B cell (primary cell): ENCODE data around the gene CCL11. TPM values are rescaled to one million over a fixed set of nuclear protein-coding genes. Genes with fewer than 3 reads are reported as not detected.

ENCODE experiments used
- ATAC-seq: fragments of 200-7000 bp; cut with Tn5 transposase; one replicate; pipeline ENCODE4 v1.10.0; 2021; ENCODE audit warnings: low read depth, mild to moderate bottlenecking, moderate number of reproducible peaks, moderate library complexity
- CTCF ChIA-PET: fragments of 350-600 bp; sonication (Branson Sonifier 250); formaldehyde crosslinking; loops from one replicate; lab custom pipeline; 2021; ENCODE audit warnings: antibody characterized with exemption, inconsistent platforms; lab: Charles Lee
- POLR2A ChIA-PET: fragments of 350-600 bp; sonication (Branson Sonifier 250); formaldehyde crosslinking; loops from one replicate; lab custom pipeline; 2021; ENCODE audit warnings: antibody characterized with exemption; lab: Charles Lee
- DNase-seq: peaks from one replicate; pipeline ENCODE4 v3.0.0; 2013
- H2AFZ ChIP-seq: 2 replicates; pipeline ENCODE4 v1.6.1; 2012; ENCODE audit warnings: mild to moderate bottlenecking, low read depth, low read length; ENCODE audit not compliant: insufficient read depth, poor library complexity, severe bottlenecking
- H3K27ac ChIP-seq, 2 donors: 1 replicate in 1 of 2; 2 replicates in 1 of 2; pipeline ENCODE4 v1.5.1; 2012 to 2013; ENCODE audit warnings: low read length in 2 of 2, mild to moderate bottlenecking in 2 of 2, moderate library complexity in 1 of 2
- H3K27me3 ChIP-seq, 4 experiments: fragments of 200-600 bp in 1 of 4; sonication (generic) in 1 of 4; replicated peaks in 1 of 4; 1 replicate in 2 of 4; 2 replicates in 2 of 4; pipeline versions ENCODE4 v1.6.1 to v1.7.0; 2013 to 2016; ENCODE audit warnings: low read length in 3 of 4, mild to moderate bottlenecking in 2 of 4, mixed read lengths in 1 of 4, moderate library complexity in 1 of 4; ENCODE audit not compliant: insufficient read depth in 4 of 4, control insufficient read depth in 3 of 4; ENCODE audit errors: control extremely low read depth in 1 of 4
- H3K36me3 ChIP-seq, 2 experiments: replicated peaks in 1 of 2; 1 replicate in 1 of 2; 2 replicates in 1 of 2; pipeline versions ENCODE4 v1.6.1 to v1.7.1; 2013; ENCODE audit warnings: low read length in 1 of 2; ENCODE audit not compliant: insufficient read depth in 2 of 2, control insufficient read depth in 1 of 2; ENCODE audit errors: control extremely low read depth in 1 of 2, extremely low read depth in 1 of 2
- H3K4me1 ChIP-seq, 2 donors: fragments of 200-600 bp in 1 of 2; sonication (generic) in 1 of 2; 1 replicate in 1 of 2; 2 replicates in 1 of 2; pipeline versions ENCODE4 v1.5.1 to v1.6.1; 2013 to 2017; ENCODE audit warnings: low read length in 2 of 2; ENCODE audit not compliant: control insufficient read depth in 2 of 2, insufficient read depth in 2 of 2
- H3K4me2 ChIP-seq: replicated peaks from 2 replicates; pipeline ENCODE3; 2012; ENCODE audit warnings: mild to moderate bottlenecking, low read depth, low read length; ENCODE audit not compliant: poor library complexity, severe bottlenecking
- H3K4me3 ChIP-seq, 5 experiments: fragments of 200-600 bp in 1 of 5; sonication (generic) in 1 of 5; 1 replicate in 3 of 5; 2 replicates in 2 of 5; pipeline versions ENCODE4 v1.5.1 to v1.7.0; 2011 to 2016; ENCODE audit warnings: low read length in 4 of 5, mild to moderate bottlenecking in 4 of 5, low read depth in 2 of 5, control low read depth in 1 of 5, moderate library complexity in 1 of 5; ENCODE audit not compliant: insufficient read depth in 1 of 5; ENCODE audit errors: control extremely low read depth in 1 of 5, extremely low read depth in 1 of 5
- H3K79me2 ChIP-seq: fragments of 200-600 bp; sonication (generic); one replicate; pipeline ENCODE4 v1.6.0; 2016; ENCODE audit warnings: low read length; ENCODE audit not compliant: control insufficient read depth, insufficient read depth
- H3K9ac ChIP-seq: fragments of 200-600 bp; sonication (generic); 2 replicates; pipeline ENCODE4 v1.6.1; 2017; ENCODE audit warnings: mild to moderate bottlenecking, low read length, moderate library complexity
- H3K9me3 ChIP-seq, 3 donors: one replicate each; pipeline versions ENCODE4 v1.6.1 to v1.7.1; 2013; ENCODE audit warnings: low read length in 2 of 3; ENCODE audit not compliant: control insufficient read depth in 2 of 3, insufficient read depth in 1 of 3; ENCODE audit errors: control extremely low read depth in 1 of 3
- H4K20me1 ChIP-seq: 2 replicates; pipeline ENCODE4 v1.6.0; 2012; ENCODE audit warnings: mild to moderate bottlenecking, low read length; ENCODE audit not compliant: insufficient read depth, control insufficient read depth, poor library complexity, severe bottlenecking
- H3K27ac Mint-ChIP-seq: one replicate; pipeline ENCODE4 v1.8.0; 2021; ENCODE audit warnings: mixed read lengths
- H3K27me3 Mint-ChIP-seq: one replicate; pipeline ENCODE4 v1.8.0; 2021; ENCODE audit warnings: mixed read lengths
- H3K4me1 Mint-ChIP-seq: one replicate; pipeline ENCODE4 v1.8.0; 2021; ENCODE audit warnings: mixed read lengths
- H3K4me3 Mint-ChIP-seq: one replicate; pipeline ENCODE4 v1.8.0; 2021; ENCODE audit warnings: mixed read lengths
- H3K9me3 Mint-ChIP-seq: one replicate; pipeline ENCODE4 v1.8.0; 2022; ENCODE audit warnings: mixed read lengths; ENCODE audit not compliant: insufficient read depth
- EZH2 ChIP-seq: IDR thresholded peaks from 2 replicates; pipeline ENCODE4 v1.6.1; 2012; ENCODE audit warnings: borderline replicate concordance, low read depth, mild to moderate bottlenecking, moderate library complexity, low read length; ENCODE audit not compliant: insufficient read depth, poor library complexity, severe bottlenecking
- WGBS: methylation state at CpG from one replicate; pipeline ENCODE4 v1.1.5; 2013; ENCODE audit warnings: missing lambda C conversion rate; ENCODE audit not compliant: insufficient coverage; 5-methylcytosine and 5-hydroxymethylcytosine counted together
- intact Hi-C: fragments of 100-400 bp; cut with micrococcal nuclease; formaldehyde crosslinking; loops from one replicate; pipeline ENCODE4 v1.10.0; 2022
- polyA plus RNA-seq: library from polyadenylated mRNA; depleted of rRNA; stranded (reverse); fragments of >200 nt; gene quantifications from 2 replicates; pipeline ENCODE4 v1.2.3, GENCODE V29; 2012
- total RNA-seq, 2 donors: library from RNA; stranded (reverse); fragments of 120-200 nt in 1 of 2; gene quantifications; 1 replicate in 1 of 2; 2 replicates in 1 of 2; pipeline versions ENCODE4 v1.2.3 to v1.2.4, GENCODE V29; 2013 to 2022
- TF ChIP-seq, protein P1 (sequence below): fragments of 200-600 bp; IDR thresholded peaks from one replicate; pipeline ENCODE4 v1.8.0; 2022; ENCODE audit warnings: antibody characterized with exemption, mild to moderate bottlenecking

Gene CCL11
- total and polyA plus RNA-seq, 2 donors (not counting 1 experiment from before 2014, with no cell fraction given) = not detected

DNA sequence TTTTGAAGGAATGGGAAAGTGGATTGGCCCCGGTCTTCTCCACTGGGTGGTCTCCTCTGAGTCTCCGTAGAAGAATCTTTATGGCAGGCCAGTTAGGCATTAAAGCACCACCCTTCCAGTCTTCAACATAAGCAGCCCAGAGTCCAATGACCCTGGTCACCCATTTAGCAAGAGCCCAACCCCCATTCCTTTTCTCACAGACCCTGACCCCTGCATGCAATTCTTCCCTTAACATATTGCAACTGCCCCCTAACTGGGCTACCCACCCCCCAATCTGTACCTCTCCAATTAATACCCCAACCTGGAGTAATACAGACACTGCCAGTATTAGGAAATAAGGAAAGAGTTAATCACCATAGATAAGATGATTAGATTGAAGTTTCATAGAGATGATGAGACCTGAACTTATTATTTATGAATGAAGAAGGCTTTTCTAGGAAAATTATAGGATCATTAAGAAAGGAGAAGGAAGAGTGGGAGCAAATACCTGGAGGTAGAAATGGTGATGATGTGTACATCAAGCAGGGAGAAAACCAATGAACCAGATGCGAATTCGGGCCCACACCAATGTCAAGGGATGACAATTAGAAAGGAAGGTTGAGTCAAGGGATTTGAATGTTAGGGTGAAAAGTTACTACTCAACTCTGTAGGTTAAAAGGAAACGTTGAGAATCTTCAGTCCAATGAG lies 28.1 kb upstream of the CCL11 start:
- peaks cover 1% of the 10 kb centered on the region for H3K4me1 Mint-ChIP-seq
- DNase-seq = no peak
- H3K9ac ChIP-seq = no peak overlapping the region

DNA sequence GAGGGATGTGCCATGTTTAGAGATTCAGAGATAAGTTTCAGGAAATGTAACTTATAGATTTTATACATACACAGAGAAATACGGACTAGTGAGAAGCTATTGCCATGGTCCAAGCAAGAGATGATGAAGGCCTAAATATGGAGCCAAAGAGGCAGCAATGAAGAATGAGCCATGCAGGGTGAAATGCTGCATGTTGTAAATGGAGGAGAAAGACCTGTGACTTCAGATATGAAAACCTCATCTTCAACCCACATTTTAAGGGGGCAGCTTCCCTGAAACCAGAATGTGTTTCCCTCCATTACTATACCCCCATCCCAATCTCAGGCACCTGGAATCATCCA lies 27.6 kb upstream of the CCL11 start:
- H3K4me2 ChIP-seq = no peak overlapping the region
- intact Hi-C loops = no loop called here
- CTCF ChIA-PET = no interaction called here
- no peaks in the 10 kb centered on the region for H4K20me1 ChIP-seq
- DNase-seq = no peak
- H3K27me3 ChIP-seq = peaks cover 0 to 25% (median 19%) of the 10 kb centered on the region in 4 experiments
- 100% methylated on average over 1 of the region's 1 CpG for WGBS
- no peak overlapping the region for H2AFZ ChIP-seq
- peaks cover 47% of the 10 kb centered on the region for H3K27me3 Mint-ChIP-seq
- no peak overlapping the region for H3K4me3 ChIP-seq
- no peak overlapping the region for H3K9ac ChIP-seq
- H3K36me3 ChIP-seq = no peaks in the 10 kb centered on the region
- no peak overlapping the region for H3K27ac Mint-ChIP-seq
- TF ChIP-seq, protein P1, sequence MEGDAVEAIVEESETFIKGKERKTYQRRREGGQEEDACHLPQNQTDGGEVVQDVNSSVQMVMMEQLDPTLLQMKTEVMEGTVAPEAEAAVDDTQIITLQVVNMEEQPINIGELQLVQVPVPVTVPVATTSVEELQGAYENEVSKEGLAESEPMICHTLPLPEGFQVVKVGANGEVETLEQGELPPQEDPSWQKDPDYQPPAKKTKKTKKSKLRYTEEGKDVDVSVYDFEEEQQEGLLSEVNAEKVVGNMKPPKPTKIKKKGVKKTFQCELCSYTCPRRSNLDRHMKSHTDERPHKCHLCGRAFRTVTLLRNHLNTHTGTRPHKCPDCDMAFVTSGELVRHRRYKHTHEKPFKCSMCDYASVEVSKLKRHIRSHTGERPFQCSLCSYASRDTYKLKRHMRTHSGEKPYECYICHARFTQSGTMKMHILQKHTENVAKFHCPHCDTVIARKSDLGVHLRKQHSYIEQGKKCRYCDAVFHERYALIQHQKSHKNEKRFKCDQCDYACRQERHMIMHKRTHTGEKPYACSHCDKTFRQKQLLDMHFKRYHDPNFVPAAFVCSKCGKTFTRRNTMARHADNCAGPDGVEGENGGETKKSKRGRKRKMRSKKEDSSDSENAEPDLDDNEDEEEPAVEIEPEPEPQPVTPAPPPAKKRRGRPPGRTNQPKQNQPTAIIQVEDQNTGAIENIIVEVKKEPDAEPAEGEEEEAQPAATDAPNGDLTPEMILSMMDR = no peak
- TF ChIP-seq EZH2 = no peak
- POLR2A ChIA-PET = no interaction called here
- H3K9me3 ChIP-seq = no peaks in the 10 kb centered on the region
- ATAC-seq = no peak
- no peak overlapping the region for H3K4me3 Mint-ChIP-seq
- H3K4me1 Mint-ChIP-seq = peaks cover 1% of the 10 kb centered on the region
- no peak overlapping the region for H3K27ac ChIP-seq
- no peaks in the 10 kb centered on the region for H3K79me2 ChIP-seq
- H3K9me3 Mint-ChIP-seq = no peaks in the 10 kb centered on the region
- peaks cover 0 to 6% of the 10 kb centered on the region in 2 donors for H3K4me1 ChIP-seq

More for the DNA sequence above, 28.1 kb upstream of the CCL11 start:
- H3K36me3 ChIP-seq = no peaks in the 10 kb centered on the region
- ChIA-PET POLR2A (no interaction called here), CTCF (interaction anchor here (2.1 kb wide), 1 partner anchor 104 kb away, joined by 8 read pairs; no protein-coding TSS in a partner anchor)
- no peaks in the 10 kb centered on the region for H3K79me2 ChIP-seq
- no peak overlapping the region for H3K4me3 Mint-ChIP-seq
- no peak for TF ChIP-seq EZH2
- TF ChIP-seq, protein P1 = no peak
- H3K4me1 ChIP-seq = peaks cover 0 to 6% of the 10 kb centered on the region in 2 donors
- intact Hi-C loops = no loop called here
- H3K9me3 Mint-ChIP-seq = no peaks in the 10 kb centered on the region
- 100% methylated on average over 4 of the region's 5 CpGs for WGBS
- no peak overlapping the region for H3K27ac ChIP-seq
- no peaks in the 10 kb centered on the region for H3K9me3 ChIP-seq
- no peak overlapping the region for H3K4me3 ChIP-seq
- H3K27me3 ChIP-seq = peaks cover 0 to 25% (median 19%) of the 10 kb centered on the region in 4 experiments
- H3K27me3 Mint-ChIP-seq = peaks cover 50% of the 10 kb centered on the region
- ATAC-seq = no peak
- no peak overlapping the region for H2AFZ ChIP-seq
- H4K20me1 ChIP-seq = no peaks in the 10 kb centered on the region
- no peak overlapping the region for H3K4me2 ChIP-seq
- no peak overlapping the region for H3K27ac Mint-ChIP-seq
